HL-60 (cell line): ENCODE data around the gene VASN.

Experiments used
- CTCF ChIP-seq: IDR thresholded peaks from one replicate; pipeline ENCODE4 v1.5.1; 2011; ENCODE audit warnings: low read length, control low read depth, inconsistent platforms; ENCODE audit not compliant: insufficient read depth
- POLR2AphosphoS5 ChIP-seq: IDR thresholded peaks from 2 replicates; pipeline ENCODE4 v1.6.1; 2012; ENCODE audit warnings: low read depth

- TF ChIP-seq CTCF (no peak), POLR2AphosphoS5 (no peak)
Observed at GRCh38 chr16:4395055-4395726, 23.5 kb downstream of the VASN start.
